HepG2 (cell line): ENCODE measurements around the gene ADARB1. TPM values are rescaled to one million over a fixed set of nuclear protein-coding genes. Genes with fewer than 3 reads are reported as not detected.

Experiments
- ATAC-seq: fragments of 200-7000 bp; cut with Tn5 transposase; 3 replicates; pipeline ENCODE4 v1.9.1; 2020; ENCODE audit warnings: mild to moderate bottlenecking, moderate library complexity
- BruUV-seq: library from RNA; stranded (reverse); fragments of 400-500 nt; replicated peaks from 2 replicates; lab custom pipeline; 2021; lab: Mats Ljungman, UMichigan
- CTCF ChIA-PET: fragments of 300-600 bp; formaldehyde crosslinking; extraction: SDS; loops from one replicate; lab custom pipeline; 2021; ENCODE audit warnings: low total read pairs, inconsistent platforms, low intra/inter-chr PET ratio; lab: Yijun Ruan, JAX
- POLR2A ChIA-PET: fragments of 350-600 bp; sonication (Branson Sonifier 250); formaldehyde crosslinking; loops from one replicate; lab custom pipeline; 2020; ENCODE audit warnings: antibody characterized with exemption, inconsistent platforms; lab: Yijun Ruan, JAX
- DNase-seq: peaks from one replicate; pipeline ENCODE4 v3.0.0-alpha.2; 2015; ENCODE audit warnings: low spot score
- FAIRE-seq: peaks from 3 replicates; lab custom pipeline; 2011; peaks lifted over from hg19 to GRCh38; lab: Jason Lieb, UNC
- H2AFZ ChIP-seq: one replicate; pipeline ENCODE4 v1.6.1; 2011; ENCODE audit warnings: low read length, inconsistent platforms
- H3K27ac ChIP-seq: fragments of 300-600 bp; 3 replicates; pipeline ENCODE4 v1.8.0; 2011; ENCODE audit warnings: mixed run types, mild to moderate bottlenecking, mixed read lengths, low read length, inconsistent platforms; ENCODE audit not compliant: insufficient read depth; ENCODE audit errors: extremely low read length
- H3K27me3 ChIP-seq, 2 experiments: fragments of 200-600 bp in 1 of 2; 2 replicates in 1 of 2; 3 replicates in 1 of 2; pipeline versions ENCODE4 v1.6.0 to v1.8.0; 2011; ENCODE audit warnings: low read length in 2 of 2, mild to moderate bottlenecking in 2 of 2, moderate library complexity in 2 of 2, inconsistent platforms in 1 of 2; ENCODE audit not compliant: insufficient read depth in 2 of 2, control insufficient read depth in 1 of 2
- H3K36me3 ChIP-seq, 2 experiments: fragments of 200-600 bp in 1 of 2; replicated peaks in 1 of 2; 2 replicates in 1 of 2; 3 replicates in 1 of 2; pipeline versions ENCODE4 v1.5.1 to v1.8.0; 2011; ENCODE audit warnings: low read length in 2 of 2, inconsistent platforms in 1 of 2; ENCODE audit not compliant: insufficient read depth in 2 of 2, control insufficient read depth in 1 of 2
- H3K4me1 ChIP-seq: 2 replicates; pipeline ENCODE4 v1.5.1; 2012; ENCODE audit warnings: low read length, inconsistent platforms; ENCODE audit not compliant: insufficient read depth
- H3K4me2 ChIP-seq: 2 replicates; pipeline ENCODE4 v1.6.0; 2011; ENCODE audit warnings: low read depth, low read length, inconsistent platforms
- H3K4me3 ChIP-seq, 3 experiments: fragments of 200-600 bp in 1 of 3; sonication (generic), shearing (Covaris generic) in 1 of 3; replicated peaks in 1 of 3; 2 replicates each; pipeline ENCODE4 v1.5.1; 2011 to 2016; ENCODE audit warnings: low read length in 3 of 3, inconsistent platforms in 2 of 3, low read depth in 2 of 3, mild to moderate bottlenecking in 2 of 3, control low read depth in 1 of 3, mixed read lengths in 1 of 3; ENCODE audit not compliant: insufficient read depth in 1 of 3
- H3K79me2 ChIP-seq: one replicate; pipeline ENCODE4 v1.6.1; 2011; ENCODE audit warnings: low read length, inconsistent platforms; ENCODE audit not compliant: insufficient read depth
- H3K9ac ChIP-seq: 2 replicates; pipeline ENCODE4 v1.6.0; 2011; ENCODE audit warnings: mild to moderate bottlenecking, low read depth, low read length, inconsistent platforms; ENCODE audit not compliant: insufficient read depth
- H3K9me3 ChIP-seq: 2 replicates; pipeline ENCODE4 v1.5.1; 2012; ENCODE audit warnings: mild to moderate bottlenecking, low read length
- H4K20me1 ChIP-seq: 2 replicates; pipeline ENCODE4 v1.6.0; 2011; ENCODE audit warnings: inconsistent platforms, mild to moderate bottlenecking, low read length, moderate library complexity; ENCODE audit not compliant: insufficient read depth
- HDAC1 ChIP-seq: sonication (generic); formaldehyde crosslinking; IDR thresholded peaks from 2 replicates; pipeline ENCODE4 v1.5.1; 2020; ENCODE audit warnings: mild to moderate bottlenecking, missing genetic modification reagents
- MEF2D ChIP-seq: sonication (generic); formaldehyde crosslinking; IDR thresholded peaks from 2 replicates; pipeline ENCODE4 v1.5.1; 2020; ENCODE audit warnings: mild to moderate bottlenecking, missing genetic modification reagents
- MXD4 ChIP-seq: IDR thresholded peaks from 2 replicates; pipeline ENCODE4 v1.6.1; 2016; ENCODE audit warnings: mild to moderate bottlenecking, missing biosample characterization, missing genetic modification reagents
- PHF20 ChIP-seq: sonication (generic); formaldehyde crosslinking; IDR thresholded peaks from 2 replicates; pipeline ENCODE4 v1.5.0; 2020; ENCODE audit warnings: mild to moderate bottlenecking, missing genetic modification reagents
- POGZ ChIP-seq: sonication (generic); formaldehyde crosslinking; IDR thresholded peaks from 2 replicates; pipeline ENCODE4 v1.4.0; 2020; ENCODE audit warnings: mild to moderate bottlenecking, missing genetic modification reagents
- RELA ChIP-seq: sonication (generic); formaldehyde crosslinking; IDR thresholded peaks from 2 replicates; pipeline ENCODE4 v1.4.0; 2020; ENCODE audit warnings: missing genetic modification reagents
- REST ChIP-seq, 2 experiments: IDR thresholded peaks; 2 replicates each; pipeline ENCODE4 v1.6.1; 2011 to 2012; ENCODE audit warnings: low read length in 2 of 2, borderline replicate concordance in 1 of 2, low read depth in 1 of 2, mild to moderate bottlenecking in 1 of 2, moderate library complexity in 1 of 2
- SMAD1 ChIP-seq: sonication (generic); formaldehyde crosslinking; IDR thresholded peaks from 2 replicates; pipeline ENCODE4 v1.4.0; 2020; ENCODE audit warnings: missing genetic modification reagents, low read depth, mild to moderate bottlenecking, borderline replicate concordance
- SRF ChIP-seq: IDR thresholded peaks from 2 replicates; pipeline ENCODE4 v1.6.1; 2011; ENCODE audit warnings: mild to moderate bottlenecking, low read depth, low read length, moderate library complexity
- SRSF9 ChIP-seq: fragments of 200-400 bp; formaldehyde crosslinking; IDR thresholded peaks from 2 replicates; pipeline ENCODE4 v1.6.1; 2018; ENCODE audit warnings: borderline replicate concordance, mild to moderate bottlenecking, low read depth, low read length; ENCODE audit not compliant: insufficient read depth, poor library complexity, severe bottlenecking
- YEATS4 ChIP-seq: sonication (generic); formaldehyde crosslinking; IDR thresholded peaks from 2 replicates; pipeline ENCODE4 v1.4.0; 2020; ENCODE audit warnings: missing genetic modification reagents, borderline replicate concordance
- ZNF253 ChIP-seq: sonication (generic); formaldehyde crosslinking; IDR thresholded peaks from 2 replicates; pipeline ENCODE4 v1.8.0; 2022; ENCODE audit warnings: mild to moderate bottlenecking, missing genetic modification reagents, borderline replicate concordance
- ZNF317 ChIP-seq: sonication (generic); formaldehyde crosslinking; IDR thresholded peaks from 2 replicates; pipeline ENCODE4 v1.5.0; 2020; ENCODE audit warnings: mild to moderate bottlenecking, missing genetic modification reagents
- ZNF460 ChIP-seq: sonication (generic); formaldehyde crosslinking; IDR thresholded peaks from 2 replicates; pipeline ENCODE4 v1.5.1; 2020; ENCODE audit warnings: missing genetic modification reagents, mild to moderate bottlenecking, borderline replicate concordance
- ZSCAN22 ChIP-seq: sonication (generic); formaldehyde crosslinking; IDR thresholded peaks from 2 replicates; pipeline ENCODE4 v1.4.0; 2020; ENCODE audit warnings: mild to moderate bottlenecking, missing genetic modification reagents
- WGBS: methylation state at CpG from one replicate; pipeline ENCODE4 v1.1.6; 2017; ENCODE audit warnings: low lambda C conversion rate; 5-methylcytosine and 5-hydroxymethylcytosine counted together
- in situ Hi-C: cut with HindIII; loops from 2 replicates; pipeline ENCODE4 v1.10.0; 2017; ENCODE audit warnings: low pct_unique_long_range_greater_than_20kb; ENCODE audit not compliant: extremely low pct_ligation_motif_present
- intact Hi-C: fragments of 100-400 bp; cut with micrococcal nuclease; formaldehyde crosslinking; loops from one replicate; pipeline ENCODE4 v1.10.0; 2022; ENCODE audit not compliant: unreplicated experiment
- polyA plus RNA-seq, 8 experiments: library from polyadenylated mRNA; depleted of rRNA in 3 of 8; stranded (reverse) in 7 of 8; unstranded in 1 of 8; fragments of >200 nt; fragmentation: Illumina TruSeq in 4 of 8; extraction: Trizol in 4 of 8; gene quantifications; 2 replicates each; pipeline versions ENCODE4 v1.2.1 to v1.2.3, GENCODE V29; 2011 to 2016; ENCODE audit warnings: low read depth in 4 of 8, missing spikeins in 1 of 8, mixed read lengths in 1 of 8; ENCODE audit not compliant: insufficient read depth in 1 of 8
- total RNA-seq, 5 experiments: library from RNA; depleted of rRNA; stranded (reverse); fragments of >200 nt; fragmentation: Illumina TruSeq; extraction: Trizol; gene quantifications; 2 replicates each; pipeline ENCODE4 v1.2.3, GENCODE V29; 2016; ENCODE audit warnings: low read depth in 1 of 5
- TF ChIP-seq, protein P1 (sequence below): sonication (generic); formaldehyde crosslinking; IDR thresholded peaks from 2 replicates; pipeline ENCODE4 v1.5.0; 2020; ENCODE audit warnings: missing genetic modification reagents
- TF ChIP-seq, protein P2 (sequence below): sonication (generic); formaldehyde crosslinking; IDR thresholded peaks from 2 replicates; pipeline ENCODE4 v1.5.1; 2020; ENCODE audit warnings: missing genetic modification reagents, mild to moderate bottlenecking, borderline replicate concordance

The ADARB1 gene
- total and polyA plus RNA-seq, 2 of the 13 experiments (the other 11 are each of a cell fraction or from before 2014, with no cell fraction given), result 6.6 to 10.0 TPM

- Histone ChIP-seq H3K79me2 (no peaks in the 10 kb centered on the region), H3K4me3 (no peak overlapping the region), H3K27ac (no peak overlapping the region), H4K20me1 (no peaks in the 10 kb centered on the region), H2AFZ (no peak overlapping the region), H3K36me3 (peaks cover 0 to 2% of the 10 kb centered on the region in 2 experiments; a peak in 1 of 5 replicates), H3K27me3 (no peaks in the 10 kb centered on the region), H3K9ac (no peak overlapping the region), H3K4me1 (no peaks in the 10 kb centered on the region), H3K9me3 (no peaks in the 10 kb centered on the region), H3K4me2 (no peak overlapping the region)
- ATAC-seq (no peak), DNase-seq (no peak), FAIRE-seq (no peak)
- no TSS peak for BruUV-seq
- TF ChIP-seq REST (IDR thresholded peaks at IDR 0.05; ENCODE audit: borderline replicate concordance in 1 of 2, low read depth in 1 of 2, low read length in 2 of 2), result no peak
- TF ChIP-seq, protein P1, sequence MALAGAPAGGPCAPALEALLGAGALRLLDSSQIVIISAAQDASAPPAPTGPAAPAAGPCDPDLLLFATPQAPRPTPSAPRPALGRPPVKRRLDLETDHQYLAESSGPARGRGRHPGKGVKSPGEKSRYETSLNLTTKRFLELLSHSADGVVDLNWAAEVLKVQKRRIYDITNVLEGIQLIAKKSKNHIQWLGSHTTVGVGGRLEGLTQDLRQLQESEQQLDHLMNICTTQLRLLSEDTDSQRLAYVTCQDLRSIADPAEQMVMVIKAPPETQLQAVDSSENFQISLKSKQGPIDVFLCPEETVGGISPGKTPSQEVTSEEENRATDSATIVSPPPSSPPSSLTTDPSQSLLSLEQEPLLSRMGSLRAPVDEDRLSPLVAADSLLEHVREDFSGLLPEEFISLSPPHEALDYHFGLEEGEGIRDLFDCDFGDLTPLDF, result no peak
- no peak for TF ChIP-seq HDAC1 (CRISPR knock-in tag)
- TF ChIP-seq PHF20 (CRISPR knock-in tag), result no peak
- TF ChIP-seq ZNF460 (CRISPR knock-in tag), result no peak
- TF ChIP-seq POGZ (CRISPR knock-in tag), result no peak
- no peak for TF ChIP-seq SRSF9
- TF ChIP-seq YEATS4 (CRISPR knock-in tag), result no peak
- no peak for TF ChIP-seq ZSCAN22
- TF ChIP-seq MEF2D (CRISPR knock-in tag), result no peak
- no peak for TF ChIP-seq SMAD1 (CRISPR knock-in tag)
- TF ChIP-seq, protein P2, sequence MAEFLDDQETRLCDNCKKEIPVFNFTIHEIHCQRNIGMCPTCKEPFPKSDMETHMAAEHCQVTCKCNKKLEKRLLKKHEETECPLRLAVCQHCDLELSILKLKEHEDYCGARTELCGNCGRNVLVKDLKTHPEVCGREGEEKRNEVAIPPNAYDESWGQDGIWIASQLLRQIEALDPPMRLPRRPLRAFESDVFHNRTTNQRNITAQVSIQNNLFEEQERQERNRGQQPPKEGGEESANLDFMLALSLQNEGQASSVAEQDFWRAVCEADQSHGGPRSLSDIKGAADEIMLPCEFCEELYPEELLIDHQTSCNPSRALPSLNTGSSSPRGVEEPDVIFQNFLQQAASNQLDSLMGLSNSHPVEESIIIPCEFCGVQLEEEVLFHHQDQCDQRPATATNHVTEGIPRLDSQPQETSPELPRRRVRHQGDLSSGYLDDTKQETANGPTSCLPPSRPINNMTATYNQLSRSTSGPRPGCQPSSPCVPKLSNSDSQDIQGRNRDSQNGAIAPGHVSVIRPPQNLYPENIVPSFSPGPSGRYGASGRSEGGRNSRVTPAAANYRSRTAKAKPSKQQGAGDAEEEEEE (CRISPR knock-in tag), result no peak
- no peak for TF ChIP-seq ZNF253 (CRISPR knock-in tag)
- no peak for TF ChIP-seq MXD4 (CRISPR knock-in tag)
- no peak for TF ChIP-seq RELA (CRISPR knock-in tag)
- no peak for TF ChIP-seq SRF
- no peak for TF ChIP-seq ZNF317
- ChIA-PET POLR2A (no interaction called here), CTCF (no interaction called here)
- intact Hi-C loops (no loop called here), in situ Hi-C loops (no loop called here)
- WGBS, result 97% methylated on average over 3 of the region's 3 CpGs
Observed at GRCh38 chr21:45156459-45156858, 82.1 kb downstream of the ADARB1 start.
